ENCODE results near the gene DOCK9. TPM values are rescaled to one million over a fixed set of nuclear protein-coding genes. Genes with fewer than 3 reads are reported as not detected.

Gene DOCK9
- total RNA-seq, 3 donors from 2014 or later, result 25.8 to 34.9 (median 28.4) TPM

- Mint-ChIP-seq H3K4me3 (no peak overlapping the region), H3K4me1 (ENCODE audit: low read depth) (peaks cover 58% of the 10 kb centered on the region), H3K36me3 (ENCODE audit: insufficient read depth) (no peaks in the 10 kb centered on the region), H3K9me3 (no peaks in the 10 kb centered on the region), H3K27me3 (ENCODE audit: low read depth) (no peaks in the 10 kb centered on the region)
- no peak for DNase-seq
- ATAC-seq, result no peak
These were observed 2.0 kb downstream of the DOCK9 start for GRCh38 chr13:98975822-98976261.

- no peaks in the 10 kb centered on the region for H3K27me3 Mint-ChIP-seq (ENCODE audit: low read depth)
- H3K36me3 Mint-ChIP-seq (ENCODE audit: insufficient read depth), result peaks cover 5% of the 10 kb centered on the region
- H3K4me3 Mint-ChIP-seq, result no peak overlapping the region
- no peaks in the 10 kb centered on the region for H3K9me3 Mint-ChIP-seq
- peaks cover 63% of the 10 kb centered on the region for H3K4me1 Mint-ChIP-seq (ENCODE audit: low read depth)
- no peak for DNase-seq
- no peak for ATAC-seq
These were observed 3.8 kb downstream of the DOCK9 start for GRCh38 chr13:98974053-98974452.

- no peak for ATAC-seq
- peaks cover 5% of the 10 kb centered on the region for H3K36me3 Mint-ChIP-seq (ENCODE audit: insufficient read depth)
- H3K27me3 Mint-ChIP-seq (ENCODE audit: low read depth), result no peaks in the 10 kb centered on the region
- H3K4me1 Mint-ChIP-seq (ENCODE audit: low read depth), result peaks cover 54% of the 10 kb centered on the region
- DNase-seq, result no peak
- no peaks in the 10 kb centered on the region for H3K9me3 Mint-ChIP-seq
- H3K4me3 Mint-ChIP-seq, result no peak overlapping the region
These were observed 5.2 kb downstream of the DOCK9 start for GRCh38 chr13:98972627-98973026.

- Mint-ChIP-seq H3K9me3 (no peaks in the 10 kb centered on the region), H3K36me3 (ENCODE audit: insufficient read depth) (peaks cover 5% of the 10 kb centered on the region), H3K4me3 (no peak overlapping the region), H3K27me3 (ENCODE audit: low read depth) (no peaks in the 10 kb centered on the region), H3K4me1 (ENCODE audit: low read depth) (peaks cover 49% of the 10 kb centered on the region)
- no peak for DNase-seq
- no peak for ATAC-seq
These were observed 5.8 kb downstream of the DOCK9 start for GRCh38 chr13:98972059-98972458.

GRCh38 chr13:98970330-98970729, 7.5 kb downstream of the DOCK9 start:
- Mint-ChIP-seq H3K4me1 (ENCODE audit: low read depth) (peaks cover 36% of the 10 kb centered on the region), H3K36me3 (ENCODE audit: insufficient read depth) (peaks cover 5% of the 10 kb centered on the region), H3K9me3 (no peaks in the 10 kb centered on the region), H3K4me3 (no peak overlapping the region), H3K27me3 (ENCODE audit: low read depth) (no peaks in the 10 kb centered on the region)
- ATAC-seq (no peak), DNase-seq (no peak)

- H3K4me3 Mint-ChIP-seq, result no peak overlapping the region
- no peaks in the 10 kb centered on the region for H3K27me3 Mint-ChIP-seq (ENCODE audit: low read depth)
- no peaks in the 10 kb centered on the region for H3K9me3 Mint-ChIP-seq
- H3K4me1 Mint-ChIP-seq (ENCODE audit: low read depth), result peaks cover 32% of the 10 kb centered on the region
- ATAC-seq (no peak), DNase-seq (no peak)
- peaks cover 11% of the 10 kb centered on the region for H3K36me3 Mint-ChIP-seq (ENCODE audit: insufficient read depth)
These were observed 10.4 kb downstream of the DOCK9 start for GRCh38 chr13:98967491-98967890.

- Mint-ChIP-seq H3K36me3 (ENCODE audit: insufficient read depth) (peaks cover 11% of the 10 kb centered on the region), H3K4me3 (no peak overlapping the region), H3K9me3 (no peaks in the 10 kb centered on the region), H3K4me1 (ENCODE audit: low read depth) (peaks cover 30% of the 10 kb centered on the region), H3K27me3 (ENCODE audit: low read depth) (no peaks in the 10 kb centered on the region)
- ATAC-seq, result no peak
- no peak for DNase-seq
These were observed 11.8 kb downstream of the DOCK9 start for GRCh38 chr13:98966019-98966418.

GRCh38 chr13:98965325-98965724, 12.5 kb downstream of the DOCK9 start:
- no peaks in the 10 kb centered on the region for H3K27me3 Mint-ChIP-seq (ENCODE audit: low read depth)
- peaks cover 11% of the 10 kb centered on the region for H3K36me3 Mint-ChIP-seq (ENCODE audit: insufficient read depth)
- no peak overlapping the region for H3K4me3 Mint-ChIP-seq
- no peak for DNase-seq
- H3K9me3 Mint-ChIP-seq, result no peaks in the 10 kb centered on the region
- ATAC-seq, result no peak
- H3K4me1 Mint-ChIP-seq (ENCODE audit: low read depth), result peaks cover 26% of the 10 kb centered on the region

GRCh38 chr13:98963917-98964316, 13.9 kb downstream of the DOCK9 start:
- DNase-seq (no peak), ATAC-seq (no peak)
- Mint-ChIP-seq H3K27me3 (ENCODE audit: low read depth) (no peaks in the 10 kb centered on the region), H3K4me1 (ENCODE audit: low read depth) (peaks cover 21% of the 10 kb centered on the region), H3K4me3 (no peak overlapping the region), H3K9me3 (no peaks in the 10 kb centered on the region), H3K36me3 (ENCODE audit: insufficient read depth) (peaks cover 11% of the 10 kb centered on the region)

- DNase-seq, result no peak
- Mint-ChIP-seq H3K27me3 (ENCODE audit: low read depth) (no peaks in the 10 kb centered on the region), H3K9me3 (no peaks in the 10 kb centered on the region), H3K4me3 (no peak overlapping the region), H3K4me1 (ENCODE audit: low read depth) (peaks cover 21% of the 10 kb centered on the region), H3K36me3 (ENCODE audit: insufficient read depth) (peaks cover 11% of the 10 kb centered on the region)
- no peak for ATAC-seq
These were observed 14.8 kb downstream of the DOCK9 start for GRCh38 chr13:98962901-98963590.

- Mint-ChIP-seq H3K36me3 (ENCODE audit: insufficient read depth) (peaks cover 11% of the 10 kb centered on the region), H3K4me1 (ENCODE audit: low read depth) (peaks cover 21% of the 10 kb centered on the region), H3K27me3 (ENCODE audit: low read depth) (no peaks in the 10 kb centered on the region), H3K9me3 (no peaks in the 10 kb centered on the region), H3K4me3 (no peak overlapping the region)
- ATAC-seq, result no peak
- DNase-seq, result no peak
These were observed 16.3 kb downstream of the DOCK9 start for GRCh38 chr13:98961503-98962105.

- H3K4me1 Mint-ChIP-seq (ENCODE audit: low read depth), result peaks cover 18% of the 10 kb centered on the region
- H3K36me3 Mint-ChIP-seq (ENCODE audit: insufficient read depth), result peaks cover 11% of the 10 kb centered on the region
- no peak for ATAC-seq
- no peak for DNase-seq
- H3K4me3 Mint-ChIP-seq, result no peak overlapping the region
- H3K9me3 Mint-ChIP-seq, result no peaks in the 10 kb centered on the region
- no peaks in the 10 kb centered on the region for H3K27me3 Mint-ChIP-seq (ENCODE audit: low read depth)
These were observed 17.0 kb downstream of the DOCK9 start for GRCh38 chr13:98960606-98961502.

GRCh38 chr13:98959786-98960605, 17.9 kb downstream of the DOCK9 start:
- Mint-ChIP-seq H3K4me3 (no peak overlapping the region), H3K36me3 (ENCODE audit: insufficient read depth) (peaks cover 11% of the 10 kb centered on the region), H3K9me3 (no peaks in the 10 kb centered on the region), H3K27me3 (ENCODE audit: low read depth) (no peaks in the 10 kb centered on the region), H3K4me1 (ENCODE audit: low read depth) (peaks cover 17% of the 10 kb centered on the region)
- no peak for DNase-seq
- no peak for ATAC-seq

- peaks cover 17% of the 10 kb centered on the region for H3K4me1 Mint-ChIP-seq (ENCODE audit: low read depth)
- no peaks in the 10 kb centered on the region for H3K27me3 Mint-ChIP-seq (ENCODE audit: low read depth)
- ATAC-seq, result no peak
- H3K36me3 Mint-ChIP-seq (ENCODE audit: insufficient read depth), result peaks cover 15% of the 10 kb centered on the region
- no peaks in the 10 kb centered on the region for H3K9me3 Mint-ChIP-seq
- H3K4me3 Mint-ChIP-seq, result no peak overlapping the region
- no peak for DNase-seq
These were observed 18.6 kb downstream of the DOCK9 start for GRCh38 chr13:98959291-98959690.
